Medulla oblongata (tissue), 1 donor: ENCODE data around the gene TIMM44.
"Not testable (repeated sequence)": the region's sequence is repeated elsewhere in the genome, so short reads cannot be mapped to it uniquely, and the experiment has no call there.

Experiments
- DNase-seq: peaks from one replicate; pipeline ENCODE4 v3.0.0-alpha.2; 2015; ENCODE audit errors: extremely low spot score

Gene TIMM44

GRCh38 chr19:7944177-7944761 lies 803 bp upstream of the TIMM44 start:
- DNase-seq, result peak; percentile 97

GRCh38 chr19:7942981-7943443 lies 454 bp downstream of the TIMM44 start:
- DNase-seq, result no peak

GRCh38 chr19:7941895-7942596 lies 1.4 kb downstream of the TIMM44 start:
- no peak for DNase-seq

GRCh38 chr19:7940841-7941240 lies 2.6 kb downstream of the TIMM44 start:
- DNase-seq, result no peak

GRCh38 chr19:7934766-7935165 lies 8.7 kb downstream of the TIMM44 start:
- DNase-seq, result no peak

- DNase-seq, result no peak
These were observed 9.4 kb downstream of the TIMM44 start for GRCh38 chr19:7933828-7934725.

GRCh38 chr19:7933411-7933810 lies 10.1 kb downstream of the TIMM44 start:
- DNase-seq, result no peak

- no peak for DNase-seq
These were observed 10.6 kb downstream of the TIMM44 start for GRCh38 chr19:7932930-7933300.

GRCh38 chr19:7932276-7932929 lies 11.1 kb downstream of the TIMM44 start:
- no peak for DNase-seq

GRCh38 chr19:7931221-7932061 lies 12.0 kb downstream of the TIMM44 start:
- no peak for DNase-seq

GRCh38 chr19:7930765-7931164 lies 12.7 kb downstream of the TIMM44 start:
- DNase-seq, result no peak

- DNase-seq, result not testable (repeated sequence)
These were observed 13.4 kb downstream of the TIMM44 start for GRCh38 chr19:7930030-7930429.

- DNase-seq, result no peak
These were observed 14.4 kb downstream of the TIMM44 start for GRCh38 chr19:7928741-7929701.

- no peak for DNase-seq
These were observed 15.1 kb downstream of the TIMM44 start for GRCh38 chr19:7928334-7928706.

GRCh38 chr19:7927605-7928333 lies 15.7 kb downstream of the TIMM44 start:
- no peak for DNase-seq

GRCh38 chr19:7926727-7927604 lies 16.5 kb downstream of the TIMM44 start:
- DNase-seq, result no peak

GRCh38 chr19:7926021-7926726 lies 17.3 kb downstream of the TIMM44 start, which contains the start of gene CTXN1:
CTXN1 (minus strand) TSS chr19:7926135; CDS start chr19:7925538, 597 bp downstream.
- peak; percentile 20 for DNase-seq
